Measurements from ENCODE around the gene CDK11B. TPM values are rescaled to one million over a fixed set of nuclear protein-coding genes. Genes with fewer than 3 reads are reported as not detected.

CDK11B gene
- total and polyA plus RNA-seq, 2 donors from 2014 or later: 13.9 to 24.0 TPM

- no peak for FAIRE-seq
- TF ChIP-seq CTCF (IDR thresholded peaks at IDR 0.05; ENCODE audit: borderline replicate concordance, extremely low read depth, insufficient read depth): no peak
Observed at GRCh38 chr1:1603671-1604373, 55.0 kb downstream of the CDK11B start.

GRCh38 chr1:1602968-1603506 is 55.8 kb downstream of the CDK11B start:
- Histone ChIP-seq H3K4me1 (ENCODE audit: control insufficient read depth in 2 of 3, insufficient read depth in 2 of 3, low read depth in 1 of 3, low read length in 3 of 3) (peaks cover 0 to 10% (median 0%) of the 10 kb centered on the region in 3 donors), H3K27ac (ENCODE audit: low read depth in 2 of 2, low read length in 2 of 2) (no peak overlapping the region), H3K9ac (ENCODE audit: low read length in 3 of 3) (no peak overlapping the region), H3K4me3 (ENCODE audit: low read length in 3 of 3) (no peak overlapping the region), H3K36me3 (ENCODE audit: control insufficient read depth in 2 of 3, insufficient read depth in 3 of 3, low read length in 3 of 3) (no peaks in the 10 kb centered on the region), H3K27me3 (ENCODE audit: control insufficient read depth, insufficient read depth, low read length) (peaks cover 3% of the 10 kb centered on the region), H3K9me3 (ENCODE audit: control insufficient read depth in 2 of 3, insufficient read depth in 1 of 3, low read length in 3 of 3) (no peaks in the 10 kb centered on the region)
- DNase-seq (no peak), FAIRE-seq (no peak)
- TF ChIP-seq CTCF (IDR thresholded peaks at IDR 0.05; ENCODE audit: borderline replicate concordance, extremely low read depth, insufficient read depth): no peak
- intact Hi-C loops (cut with DNase I): no loop called here

More at GRCh38 chr1:1603671-1604373, 55.0 kb downstream of the CDK11B start:
- no peak overlapping the region for H3K27ac ChIP-seq (ENCODE audit: low read depth in 2 of 2, low read length in 2 of 2)
- H3K9ac ChIP-seq (ENCODE audit: low read length in 3 of 3): no peak overlapping the region
- no peak for DNase-seq
- intact Hi-C loops (cut with DNase I): no loop called here
- peaks cover 3% of the 10 kb centered on the region for H3K27me3 ChIP-seq (ENCODE audit: control insufficient read depth, insufficient read depth, low read length)
- H3K36me3 ChIP-seq (ENCODE audit: control insufficient read depth in 2 of 3, insufficient read depth in 3 of 3, low read length in 3 of 3): no peaks in the 10 kb centered on the region
- no peak overlapping the region for H3K4me3 ChIP-seq (ENCODE audit: low read length in 3 of 3)
- H3K4me1 ChIP-seq (ENCODE audit: control insufficient read depth in 2 of 3, insufficient read depth in 2 of 3, low read depth in 1 of 3, low read length in 3 of 3): peaks cover 0 to 9% (median 0%) of the 10 kb centered on the region in 3 donors
- no peaks in the 10 kb centered on the region for H3K9me3 ChIP-seq (ENCODE audit: control insufficient read depth in 2 of 3, insufficient read depth in 1 of 3, low read length in 3 of 3)

- no peaks in the 10 kb centered on the region for H3K36me3 ChIP-seq (ENCODE audit: control insufficient read depth in 2 of 3, insufficient read depth in 3 of 3, low read length in 3 of 3)
- intact Hi-C loops (cut with DNase I): no loop called here
- TF ChIP-seq CTCF (IDR thresholded peaks at IDR 0.05; ENCODE audit: borderline replicate concordance, extremely low read depth, insufficient read depth): no peak
- H3K9me3 ChIP-seq (ENCODE audit: control insufficient read depth in 2 of 3, insufficient read depth in 1 of 3, low read length in 3 of 3): no peaks in the 10 kb centered on the region
- H3K27ac ChIP-seq (ENCODE audit: low read depth in 2 of 2, low read length in 2 of 2): no peak overlapping the region
- peaks cover 0 to 16% (median 0%) of the 10 kb centered on the region in 3 donors for H3K4me1 ChIP-seq (ENCODE audit: control insufficient read depth in 2 of 3, insufficient read depth in 2 of 3, low read depth in 1 of 3, low read length in 3 of 3)
- H3K27me3 ChIP-seq (ENCODE audit: control insufficient read depth, insufficient read depth, low read length): peaks cover 3% of the 10 kb centered on the region
- DNase-seq (no peak), FAIRE-seq (no peak)
- H3K9ac ChIP-seq (ENCODE audit: low read length in 3 of 3): no peak overlapping the region
- no peak overlapping the region for H3K4me3 ChIP-seq (ENCODE audit: low read length in 3 of 3)
Observed at GRCh38 chr1:1602304-1602967, 56.4 kb downstream of the CDK11B start.

All from kidney (tissue), 14 donors.